ENCODE data around the gene AGFG2. TPM values are rescaled to one million over a fixed set of nuclear protein-coding genes. Genes with fewer than 3 reads are reported as not detected.
A peak's percentile ranks its signal among the peaks of the same experiment; 100 is the strongest.

AGFG2 gene
- total and polyA plus RNA-seq, 2 of the 13 experiments (the other 11 are each of a cell fraction or from before 2014, with no cell fraction given), result 125 to 132 TPM

- TF ChIP-seq MEIS1 (CRISPR knock-in tag; IDR thresholded peaks at IDR 0.05; ENCODE audit: borderline replicate concordance), result no peak
- no peak for TF ChIP-seq ZNF335 (CRISPR knock-in tag; IDR thresholded peaks at IDR 0.05)
- TF ChIP-seq, protein P1, sequence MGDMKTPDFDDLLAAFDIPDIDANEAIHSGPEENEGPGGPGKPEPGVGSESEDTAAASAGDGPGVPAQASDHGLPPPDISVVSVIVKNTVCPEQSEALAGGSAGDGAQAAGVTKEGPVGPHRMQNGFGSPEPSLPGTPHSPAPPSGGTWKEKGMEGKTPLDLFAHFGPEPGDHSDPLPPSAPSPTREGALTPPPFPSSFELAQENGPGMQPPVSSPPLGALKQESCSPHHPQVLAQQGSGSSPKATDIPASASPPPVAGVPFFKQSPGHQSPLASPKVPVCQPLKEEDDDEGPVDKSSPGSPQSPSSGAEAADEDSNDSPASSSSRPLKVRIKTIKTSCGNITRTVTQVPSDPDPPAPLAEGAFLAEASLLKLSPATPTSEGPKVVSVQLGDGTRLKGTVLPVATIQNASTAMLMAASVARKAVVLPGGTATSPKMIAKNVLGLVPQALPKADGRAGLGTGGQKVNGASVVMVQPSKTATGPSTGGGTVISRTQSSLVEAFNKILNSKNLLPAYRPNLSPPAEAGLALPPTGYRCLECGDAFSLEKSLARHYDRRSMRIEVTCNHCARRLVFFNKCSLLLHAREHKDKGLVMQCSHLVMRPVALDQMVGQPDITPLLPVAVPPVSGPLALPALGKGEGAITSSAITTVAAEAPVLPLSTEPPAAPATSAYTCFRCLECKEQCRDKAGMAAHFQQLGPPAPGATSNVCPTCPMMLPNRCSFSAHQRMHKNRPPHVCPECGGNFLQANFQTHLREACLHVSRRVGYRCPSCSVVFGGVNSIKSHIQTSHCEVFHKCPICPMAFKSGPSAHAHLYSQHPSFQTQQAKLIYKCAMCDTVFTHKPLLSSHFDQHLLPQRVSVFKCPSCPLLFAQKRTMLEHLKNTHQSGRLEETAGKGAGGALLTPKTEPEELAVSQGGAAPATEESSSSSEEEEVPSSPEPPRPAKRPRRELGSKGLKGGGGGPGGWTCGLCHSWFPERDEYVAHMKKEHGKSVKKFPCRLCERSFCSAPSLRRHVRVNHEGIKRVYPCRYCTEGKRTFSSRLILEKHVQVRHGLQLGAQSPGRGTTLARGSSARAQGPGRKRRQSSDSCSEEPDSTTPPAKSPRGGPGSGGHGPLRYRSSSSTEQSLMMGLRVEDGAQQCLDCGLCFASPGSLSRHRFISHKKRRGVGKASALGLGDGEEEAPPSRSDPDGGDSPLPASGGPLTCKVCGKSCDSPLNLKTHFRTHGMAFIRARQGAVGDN (CRISPR knock-in tag; IDR thresholded peaks at IDR 0.05), result peak; percentile 51
- no peak for TF ChIP-seq ZNF512B (CRISPR knock-in tag; IDR thresholded peaks at IDR 0.05; ENCODE audit: borderline replicate concordance)
- TF ChIP-seq ZNF34 (CRISPR knock-in tag; IDR thresholded peaks at IDR 0.05; ENCODE audit: borderline replicate concordance), result 0 out of 2 replicates have a peak, but pooled peaks have one; percentile 15
- TF ChIP-seq ZNF232 (CRISPR knock-in tag; IDR thresholded peaks at IDR 0.05; ENCODE audit: borderline replicate concordance), result no peak
- TF ChIP-seq EP300 (IDR thresholded peaks at IDR 0.05; ENCODE audit: low read depth in 2 of 2, low read length in 2 of 2), result no peak
- TF ChIP-seq EP300 (CRISPR knock-in tag; IDR thresholded peaks at IDR 0.05; ENCODE audit: borderline replicate concordance), result no peak; the same call in 1 of the 2 replicates
- TF ChIP-seq, protein P2, sequence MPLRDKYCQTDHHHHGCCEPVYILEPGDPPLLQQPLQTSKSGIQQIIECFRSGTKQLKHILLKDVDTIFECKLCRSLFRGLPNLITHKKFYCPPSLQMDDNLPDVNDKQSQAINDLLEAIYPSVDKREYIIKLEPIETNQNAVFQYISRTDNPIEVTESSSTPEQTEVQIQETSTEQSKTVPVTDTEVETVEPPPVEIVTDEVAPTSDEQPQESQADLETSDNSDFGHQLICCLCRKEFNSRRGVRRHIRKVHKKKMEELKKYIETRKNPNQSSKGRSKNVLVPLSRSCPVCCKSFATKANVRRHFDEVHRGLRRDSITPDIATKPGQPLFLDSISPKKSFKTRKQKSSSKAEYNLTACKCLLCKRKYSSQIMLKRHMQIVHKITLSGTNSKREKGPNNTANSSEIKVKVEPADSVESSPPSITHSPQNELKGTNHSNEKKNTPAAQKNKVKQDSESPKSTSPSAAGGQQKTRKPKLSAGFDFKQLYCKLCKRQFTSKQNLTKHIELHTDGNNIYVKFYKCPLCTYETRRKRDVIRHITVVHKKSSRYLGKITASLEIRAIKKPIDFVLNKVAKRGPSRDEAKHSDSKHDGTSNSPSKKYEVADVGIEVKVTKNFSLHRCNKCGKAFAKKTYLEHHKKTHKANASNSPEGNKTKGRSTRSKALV (CRISPR knock-in tag; IDR thresholded peaks at IDR 0.05), result no peak
- peak; percentile 95 for TF ChIP-seq AGO2 (optimal IDR thresholded peaks at IDR 0.05; ENCODE audit: low read depth, low read length)
- peak; percentile 3; the same call in 1 of the 2 replicates for TF ChIP-seq GFI1 (CRISPR knock-in tag; IDR thresholded peaks at IDR 0.05; ENCODE audit: borderline replicate concordance)
- TF ChIP-seq, protein P3, sequence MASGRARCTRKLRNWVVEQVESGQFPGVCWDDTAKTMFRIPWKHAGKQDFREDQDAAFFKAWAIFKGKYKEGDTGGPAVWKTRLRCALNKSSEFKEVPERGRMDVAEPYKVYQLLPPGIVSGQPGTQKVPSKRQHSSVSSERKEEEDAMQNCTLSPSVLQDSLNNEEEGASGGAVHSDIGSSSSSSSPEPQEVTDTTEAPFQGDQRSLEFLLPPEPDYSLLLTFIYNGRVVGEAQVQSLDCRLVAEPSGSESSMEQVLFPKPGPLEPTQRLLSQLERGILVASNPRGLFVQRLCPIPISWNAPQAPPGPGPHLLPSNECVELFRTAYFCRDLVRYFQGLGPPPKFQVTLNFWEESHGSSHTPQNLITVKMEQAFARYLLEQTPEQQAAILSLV (CRISPR knock-in tag; IDR thresholded peaks at IDR 0.05; ENCODE audit: borderline replicate concordance), result 0 out of 2 replicates have a peak, but pooled peaks have one; percentile 5
- no peak for TF ChIP-seq E2F1 (CRISPR knock-in tag; IDR thresholded peaks at IDR 0.05)
These were observed 28.2 kb downstream of the AGFG2 start (continued) for GRCh38 chr7:100567031-100567730.
